CD4-positive, alpha-beta T cell treated with Interleukin-4 for 1 hour (primary cell): Measurements from ENCODE around the gene GABRP.
"Not testable (repeated sequence)": the region's sequence is repeated elsewhere in the genome, so short reads cannot be mapped to it uniquely, and the experiment has no call there.

Source experiments
- DNase-seq, 2 donors: peaks; one replicate each; pipeline ENCODE4 v3.0.0-alpha.2; 2020 to 2022

The GABRP gene

GRCh38 chr5:170795154-170795553, 11.6 kb downstream of the GABRP start:
- DNase-seq = no peak

GRCh38 chr5:170805666-170806065, 22.1 kb downstream of the GABRP start:
- DNase-seq = no peak

- no peak for DNase-seq
Measured at GRCh38 chr5:170809551-170809950, 26.0 kb downstream of the GABRP start.

GRCh38 chr5:170811719-170812118, 28.2 kb downstream of the GABRP start:
- DNase-seq = no peak

- no peak for DNase-seq
Measured at GRCh38 chr5:170813231-170813630, 29.7 kb downstream of the GABRP start.

GRCh38 chr5:170817195-170817594, 33.7 kb downstream of the GABRP start:
- no peak for DNase-seq

GRCh38 chr5:170818232-170818631, 34.7 kb downstream of the GABRP start:
- no peak for DNase-seq

GRCh38 chr5:170819824-170820223, 36.3 kb downstream of the GABRP start:
- DNase-seq = no peak

GRCh38 chr5:170821257-170821800, 37.8 kb downstream of the GABRP start:
- DNase-seq = no peak

- no peak for DNase-seq
Measured at GRCh38 chr5:170826117-170826516, 42.6 kb downstream of the GABRP start.

GRCh38 chr5:170832241-170832640, 48.7 kb downstream of the GABRP start:
- no peak for DNase-seq

- not testable (repeated sequence) for DNase-seq
Measured at GRCh38 chr5:170833981-170834380, 50.5 kb downstream of the GABRP start.

GRCh38 chr5:170836226-170836625, 52.7 kb downstream of the GABRP start:
- DNase-seq = no peak

- DNase-seq = no peak
Measured at GRCh38 chr5:170843870-170844269, 60.3 kb downstream of the GABRP start.

GRCh38 chr5:170844651-170845050, 61.1 kb downstream of the GABRP start:
- no peak for DNase-seq

- no peak for DNase-seq
Measured at GRCh38 chr5:170846416-170846815, 62.9 kb downstream of the GABRP start.

- no peak for DNase-seq
Measured at GRCh38 chr5:170846846-170847245, 63.3 kb downstream of the GABRP start.

GRCh38 chr5:170848033-170848432, 64.5 kb downstream of the GABRP start:
- DNase-seq = no peak

- no peak for DNase-seq
Measured at GRCh38 chr5:170849374-170849773, 65.8 kb downstream of the GABRP start.

- DNase-seq = no peak
Measured at GRCh38 chr5:170854566-170854965, 71.0 kb downstream of the GABRP start.

GRCh38 chr5:170857066-170857465, 73.5 kb downstream of the GABRP start:
- no peak for DNase-seq

- no peak for DNase-seq
Measured at GRCh38 chr5:170860415-170860814, 76.9 kb downstream of the GABRP start.

- DNase-seq = no peak
Measured at GRCh38 chr5:170860818-170861666, 77.5 kb downstream of the GABRP start.

- DNase-seq = no peak
Measured at GRCh38 chr5:170861667-170861916, 78.1 kb downstream of the GABRP start.
